ENCODE data around the gene CCN6. TPM values are rescaled to one million over a fixed set of nuclear protein-coding genes. Genes with fewer than 3 reads are reported as not detected.

Gene CCN6
- total RNA-seq, 1 experiment from 2014 or later = not detected

DNA sequence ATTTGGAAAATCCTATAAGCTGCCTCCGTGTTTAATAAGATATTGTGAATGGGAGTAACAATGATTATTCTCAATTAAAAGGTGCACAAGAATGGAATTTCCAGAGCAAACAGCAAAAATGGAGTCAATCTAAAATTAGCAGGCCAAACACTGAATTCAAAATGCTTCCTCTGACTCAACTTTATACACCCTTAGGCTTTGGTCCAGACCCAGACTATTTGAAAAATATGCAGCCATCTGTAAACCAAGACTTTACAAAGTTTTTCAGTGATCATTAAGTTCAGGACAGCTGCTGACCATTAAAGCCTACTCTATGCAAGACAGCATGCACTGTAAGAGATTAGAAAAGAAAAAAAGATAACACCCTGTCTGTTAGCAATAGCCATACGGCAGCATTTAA, 39.4 kb upstream of the CCN6 start:
- Histone ChIP-seq H3K27ac (ENCODE audit: low read depth, low read length) (no peak overlapping the region), H3K9me2 (ENCODE audit: insufficient read depth) (no peaks in the 10 kb centered on the region), H3K36me3 (ENCODE audit: control insufficient read depth in 1 of 2, insufficient read depth in 2 of 2, low read length in 2 of 2) (no peaks in the 10 kb centered on the region), H3K4me3 (replicated peaks in 1 of 2; ENCODE audit: low read depth in 1 of 2, low read length in 2 of 2) (no peak overlapping the region), H3K79me2 (ENCODE audit: insufficient read depth, low read length) (no peaks in the 10 kb centered on the region), H3K4me2 (ENCODE audit: low read length) (no peak overlapping the region), H3K9me3 (ENCODE audit: control insufficient read depth in 1 of 2, insufficient read depth in 1 of 2, low read depth in 1 of 2, low read length in 2 of 2) (no peaks in the 10 kb centered on the region), H4K20me1 (ENCODE audit: insufficient read depth) (no peaks in the 10 kb centered on the region), H3K9ac (ENCODE audit: low read length) (no peak overlapping the region), H3K27me3 (ENCODE audit: insufficient read depth, low read length) (no peaks in the 10 kb centered on the region), H2AFZ (ENCODE audit: low read depth, low read length, poor library complexity, severe bottlenecking) (no peak overlapping the region), H3K4me1 (ENCODE audit: control insufficient read depth in 1 of 2, insufficient read depth in 2 of 2, low read length in 2 of 2) (no peaks in the 10 kb centered on the region)
- ATAC-seq (no peak), DNase-seq (ENCODE audit: low read depth, low spot score) (no peak)
- RAD21 ChIA-PET (ENCODE audit: low non-redundant PET in 1 of 2, low total read pairs in 2 of 2, uncharacterized antibody in 2 of 2, unreplicated experiment in 2 of 2) = no interaction called here
- POLR2A ChIA-PET = no interaction called here
- intact Hi-C loops (cut with micrococcal nuclease) = no loop called here
- no peak for TF ChIP-seq CEBPB (IDR thresholded peaks at IDR 0.05; ENCODE audit: low read depth)
- no peak for TF ChIP-seq POLR2AphosphoS5 (IDR thresholded peaks at IDR 0.05; ENCODE audit: low read depth, low read length)
- no peak for TF ChIP-seq MAX (IDR thresholded peaks at IDR 0.05)
- TF ChIP-seq TCF7L2 (IDR thresholded peaks at IDR 0.05; ENCODE audit: borderline replicate concordance, extremely low read depth, insufficient read depth, insufficient read length) = no peak
- TF ChIP-seq YY1 (IDR thresholded peaks at IDR 0.05; ENCODE audit: extremely low read depth, insufficient replicate concordance, low read depth, low read length) = no peak
- TF ChIP-seq FOSL1 (IDR thresholded peaks at IDR 0.05; ENCODE audit: low read depth) = no peak
- TF ChIP-seq CBX3 (IDR thresholded peaks at IDR 0.05; ENCODE audit: low read depth) = no peak
- TF ChIP-seq, protein P1, sequence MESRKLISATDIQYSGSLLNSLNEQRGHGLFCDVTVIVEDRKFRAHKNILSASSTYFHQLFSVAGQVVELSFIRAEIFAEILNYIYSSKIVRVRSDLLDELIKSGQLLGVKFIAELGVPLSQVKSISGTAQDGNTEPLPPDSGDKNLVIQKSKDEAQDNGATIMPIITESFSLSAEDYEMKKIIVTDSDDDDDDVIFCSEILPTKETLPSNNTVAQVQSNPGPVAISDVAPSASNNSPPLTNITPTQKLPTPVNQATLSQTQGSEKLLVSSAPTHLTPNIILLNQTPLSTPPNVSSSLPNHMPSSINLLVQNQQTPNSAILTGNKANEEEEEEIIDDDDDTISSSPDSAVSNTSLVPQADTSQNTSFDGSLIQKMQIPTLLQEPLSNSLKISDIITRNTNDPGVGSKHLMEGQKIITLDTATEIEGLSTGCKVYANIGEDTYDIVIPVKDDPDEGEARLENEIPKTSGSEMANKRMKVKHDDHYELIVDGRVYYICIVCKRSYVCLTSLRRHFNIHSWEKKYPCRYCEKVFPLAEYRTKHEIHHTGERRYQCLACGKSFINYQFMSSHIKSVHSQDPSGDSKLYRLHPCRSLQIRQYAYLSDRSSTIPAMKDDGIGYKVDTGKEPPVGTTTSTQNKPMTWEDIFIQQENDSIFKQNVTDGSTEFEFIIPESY (IDR thresholded peaks at IDR 0.05; ENCODE audit: extremely low read depth, insufficient replicate concordance, low read length) = no peak
- no peak for TF ChIP-seq RAD21 (IDR thresholded peaks at IDR 0.05; ENCODE audit: low read depth)
- TF ChIP-seq POLR2A (IDR thresholded peaks at IDR 0.05; ENCODE audit: borderline replicate concordance, extremely low read depth, insufficient read depth, insufficient read length) = no peak
- TF ChIP-seq JUND (IDR thresholded peaks at IDR 0.05) = no peak
- no peak for TF ChIP-seq CTCF (IDR thresholded peaks at IDR 0.05 in 2 of 3, conservative IDR thresholded peaks at IDR 0.05 in 1 of 3; ENCODE audit: borderline replicate concordance in 1 of 3, insufficient read depth in 1 of 3, low read depth in 2 of 3, low read length in 2 of 3)
- no peak for TF ChIP-seq SRF (IDR thresholded peaks at IDR 0.05; ENCODE audit: low read depth)
- CTCF ChIA-PET = no interaction called here
- no TSS peak for BruUV-seq (replicated peaks)

All from HCT116 (cell line).